Breast epithelium (tissue), 4 donors: ENCODE measurements around the gene GPR157. TPM values are rescaled to one million over a fixed set of nuclear protein-coding genes. Genes with fewer than 3 reads are reported as not detected.
A peak's percentile ranks its signal among the peaks of the same experiment; 100 is the strongest.

ENCODE experiments used
- DNase-seq, 2 donors: peaks; one replicate each; pipeline ENCODE4 v3.0.0-alpha.2; 2019; ENCODE audit warnings: low spot score in 2 of 2
- H3K27ac ChIP-seq, 2 donors: fragments of 200-600 bp; sonication (generic) in 1 of 2; one replicate each; pipeline ENCODE4 v1.5.1; 2016 to 2019; ENCODE audit warnings: mild to moderate bottlenecking in 1 of 2
- H3K27me3 ChIP-seq, 2 donors: fragments of 200-600 bp; sonication (generic) in 1 of 2; one replicate each; pipeline versions ENCODE4 v1.5.1 to v1.6.0; 2017 to 2019; ENCODE audit warnings: control low read depth in 1 of 2, mild to moderate bottlenecking in 1 of 2
- H3K36me3 ChIP-seq: fragments of 200-600 bp; one replicate; pipeline ENCODE4 v1.5.1; 2019
- H3K4me1 ChIP-seq, 2 donors: fragments of 200-600 bp; sonication (generic); one replicate each; pipeline ENCODE4 v1.5.1; 2016 to 2019; ENCODE audit warnings: control low read depth in 1 of 2
- H3K4me3 ChIP-seq, 3 donors: fragments of 200-600 bp; sonication (generic); 1 replicate in 2 of 3; 2 replicates in 1 of 3; pipeline ENCODE4 v1.5.1; 2016 to 2019; ENCODE audit warnings: mild to moderate bottlenecking in 3 of 3, moderate library complexity in 2 of 3
- H3K9me3 ChIP-seq, 2 donors: fragments of 200-600 bp; sonication (generic) in 1 of 2; one replicate each; pipeline ENCODE4 v1.5.1; 2016 to 2019; ENCODE audit warnings: control low read depth in 1 of 2
- POLR2A ChIP-seq: fragments of 450-650 bp; IDR thresholded peaks from one replicate; pipeline ENCODE4 v1.6.1; 2016; ENCODE audit warnings: antibody characterized with exemption, mild to moderate bottlenecking, moderate library complexity
- POLR2AphosphoS5 ChIP-seq, 3 donors: sonication (generic); formaldehyde crosslinking; IDR thresholded peaks; one replicate each; pipeline ENCODE4 v1.6.1; 2017; ENCODE audit warnings: antibody characterized with exemption in 3 of 3
- intact Hi-C: fragments of 100-400 bp; cut with DNase I; formaldehyde crosslinking; loops from one replicate; pipeline ENCODE4 v1.15.1; 2023; ENCODE audit warnings: low total_unique reads
- total RNA-seq, 3 donors: library from RNA; depleted of rRNA; stranded (reverse); fragments of >200 nt; gene quantifications; one replicate each; pipeline ENCODE4 v1.1.0, GENCODE V29; 2016
- TF ChIP-seq, protein P1 (sequence below), 3 donors: fragments of 450-650 bp; IDR thresholded peaks; one replicate each; pipeline ENCODE4 v1.5.1; 2016 to 2017; ENCODE audit warnings: antibody characterized with exemption in 3 of 3, mild to moderate bottlenecking in 3 of 3, moderate library complexity in 3 of 3

Gene GPR157
- total RNA-seq, 3 donors from 2014 or later, result 4.3 to 11.7 (median 9.2) TPM

DNA sequence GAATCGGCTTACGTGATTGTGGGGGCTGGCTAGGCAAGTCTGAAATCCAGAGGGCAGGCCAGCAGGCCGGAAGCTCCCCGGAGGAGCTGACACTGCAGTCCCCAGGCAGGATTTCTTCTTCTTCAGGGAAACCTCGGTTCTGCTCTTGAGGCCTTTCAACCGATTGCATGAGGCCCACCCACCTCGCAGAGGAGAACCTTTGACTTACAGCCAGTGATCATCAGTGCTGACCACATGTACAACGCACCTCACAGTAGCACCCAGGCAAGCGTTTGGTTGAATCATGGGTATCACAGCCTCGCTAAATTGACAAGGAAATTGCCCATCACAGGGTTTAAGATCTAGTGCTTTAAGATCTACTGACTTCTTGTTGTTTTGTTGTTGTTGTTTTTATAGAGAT, 23.6 kb upstream of the GPR157 start:
- no peaks in the 10 kb centered on the region for H3K27me3 ChIP-seq
- no peak overlapping the region for H3K4me3 ChIP-seq
- DNase-seq, result no peak
- no peaks in the 10 kb centered on the region for H3K36me3 ChIP-seq
- H3K27ac ChIP-seq, result peak overlapping the region in 1 of 2 donors; percentile 38
- H3K9me3 ChIP-seq, result no peaks in the 10 kb centered on the region
- intact Hi-C loops, result loop anchor here (5.0 kb wide), 1 partner anchor 1480 kb away; no protein-coding TSS in a partner anchor
- H3K4me1 ChIP-seq, result no peaks in the 10 kb centered on the region
- TF ChIP-seq POLR2AphosphoS5 (IDR thresholded peaks at IDR 0.05) (no peak), POLR2A (no peak)
- TF ChIP-seq, protein P1, sequence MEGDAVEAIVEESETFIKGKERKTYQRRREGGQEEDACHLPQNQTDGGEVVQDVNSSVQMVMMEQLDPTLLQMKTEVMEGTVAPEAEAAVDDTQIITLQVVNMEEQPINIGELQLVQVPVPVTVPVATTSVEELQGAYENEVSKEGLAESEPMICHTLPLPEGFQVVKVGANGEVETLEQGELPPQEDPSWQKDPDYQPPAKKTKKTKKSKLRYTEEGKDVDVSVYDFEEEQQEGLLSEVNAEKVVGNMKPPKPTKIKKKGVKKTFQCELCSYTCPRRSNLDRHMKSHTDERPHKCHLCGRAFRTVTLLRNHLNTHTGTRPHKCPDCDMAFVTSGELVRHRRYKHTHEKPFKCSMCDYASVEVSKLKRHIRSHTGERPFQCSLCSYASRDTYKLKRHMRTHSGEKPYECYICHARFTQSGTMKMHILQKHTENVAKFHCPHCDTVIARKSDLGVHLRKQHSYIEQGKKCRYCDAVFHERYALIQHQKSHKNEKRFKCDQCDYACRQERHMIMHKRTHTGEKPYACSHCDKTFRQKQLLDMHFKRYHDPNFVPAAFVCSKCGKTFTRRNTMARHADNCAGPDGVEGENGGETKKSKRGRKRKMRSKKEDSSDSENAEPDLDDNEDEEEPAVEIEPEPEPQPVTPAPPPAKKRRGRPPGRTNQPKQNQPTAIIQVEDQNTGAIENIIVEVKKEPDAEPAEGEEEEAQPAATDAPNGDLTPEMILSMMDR (IDR thresholded peaks at IDR 0.05), result no peak

- Histone ChIP-seq H3K36me3 (no peaks in the 10 kb centered on the region), H3K9me3 (no peaks in the 10 kb centered on the region), H3K27ac (peak overlapping the region; percentile 40 to 85), H3K4me1 (no peaks in the 10 kb centered on the region), H3K4me3 (peak overlapping the region in 1 of 3 donors; percentile 35), H3K27me3 (no peaks in the 10 kb centered on the region)
- intact Hi-C loops, result loop anchor here (5.0 kb wide), 1 partner anchor 1479 kb away; no protein-coding TSS in a partner anchor
- DNase-seq, result no peak
- no peak for TF ChIP-seq POLR2A
- TF ChIP-seq POLR2AphosphoS5 (IDR thresholded peaks at IDR 0.05), result no peak
- TF ChIP-seq, protein P1 (IDR thresholded peaks at IDR 0.05), result no peak
Observed at GRCh38 chr1:9151328-9151860, 22.5 kb upstream of the GPR157 start.

DNA sequence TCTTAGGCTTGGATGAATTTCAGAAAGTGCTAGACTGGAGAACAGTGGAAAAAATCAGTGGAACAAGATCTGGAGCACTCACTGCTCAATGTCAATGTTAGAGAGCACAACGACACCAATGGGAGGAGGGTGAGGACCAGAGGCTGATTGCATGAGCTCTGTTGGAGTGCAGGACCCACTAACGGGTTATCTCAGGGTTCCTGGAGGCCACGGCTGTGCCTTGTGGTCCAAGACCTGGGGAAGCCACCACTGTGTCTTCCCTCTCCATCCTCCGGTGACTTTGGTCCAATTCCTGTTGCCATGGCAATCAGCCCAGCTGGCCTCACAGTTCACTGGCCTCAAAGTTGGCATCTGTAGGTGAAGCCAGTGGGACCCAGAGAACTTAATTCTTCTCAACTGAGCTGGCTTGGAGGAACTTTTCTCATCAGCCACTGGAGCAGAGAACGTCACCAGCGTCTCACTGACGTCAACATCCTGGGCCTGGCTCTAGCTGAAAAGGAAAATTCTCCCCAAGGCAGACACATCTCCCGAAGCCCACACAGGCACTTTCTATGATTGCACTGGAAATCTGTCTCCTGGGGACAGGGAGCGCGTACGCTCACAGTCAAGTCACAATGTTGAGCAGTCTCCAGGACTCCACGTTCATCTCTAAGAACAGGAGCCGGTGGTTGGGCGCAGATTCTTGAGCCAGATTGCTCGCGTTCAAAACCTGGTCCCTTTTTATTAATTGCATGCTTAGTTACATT, 21.9 kb upstream of the GPR157 start:
- Histone ChIP-seq H3K4me1 (no peaks in the 10 kb centered on the region), H3K27me3 (no peaks in the 10 kb centered on the region), H3K27ac (peak overlapping the region; percentile 40 to 85), H3K36me3 (no peaks in the 10 kb centered on the region), H3K9me3 (no peaks in the 10 kb centered on the region), H3K4me3 (no peak overlapping the region)
- DNase-seq, result no peak
- intact Hi-C loops, result loop anchor here (5.0 kb wide), 1 partner anchor 1478 kb away; no protein-coding TSS in a partner anchor
- TF ChIP-seq, protein P1 (IDR thresholded peaks at IDR 0.05), result no peak
- TF ChIP-seq POLR2A (no peak), POLR2AphosphoS5 (IDR thresholded peaks at IDR 0.05) (no peak)

DNA sequence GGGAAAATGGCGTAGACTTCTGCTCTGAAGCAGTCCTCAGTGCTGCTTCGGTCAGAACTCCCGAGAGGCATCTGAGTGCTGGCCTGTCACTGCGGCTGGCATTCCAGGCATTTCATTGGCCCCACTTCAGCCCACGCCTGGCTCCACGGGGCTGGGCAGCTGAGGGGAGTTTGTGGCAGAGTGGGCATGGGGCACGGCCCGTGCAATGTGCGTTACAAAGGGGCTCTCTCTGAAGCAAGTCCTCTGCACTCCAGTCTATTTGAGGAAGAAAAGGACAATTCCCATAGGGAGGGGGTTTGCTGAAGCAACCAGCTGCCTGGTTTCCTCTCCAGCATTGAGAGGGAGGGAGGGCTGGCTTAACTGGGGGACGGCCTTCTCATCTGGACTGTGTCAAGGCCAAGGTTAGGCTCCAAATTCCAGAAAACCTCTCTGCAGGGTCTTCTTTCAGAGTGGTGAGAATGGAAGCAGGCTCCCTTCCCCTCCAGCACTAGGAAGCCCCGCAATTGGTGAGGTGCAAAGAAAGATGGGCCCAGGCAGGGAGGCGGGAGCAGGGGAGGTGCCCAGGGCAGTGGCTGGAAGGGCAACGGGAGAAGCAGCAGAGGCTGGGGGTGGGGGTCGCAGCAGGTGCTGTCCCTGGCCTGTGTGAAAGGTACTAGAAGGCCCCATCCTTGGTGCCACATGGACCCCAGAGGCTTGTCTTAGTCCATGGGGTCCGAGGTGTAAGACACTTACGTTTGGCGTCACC, 21.1 kb upstream of the GPR157 start:
- no peak for DNase-seq
- TF ChIP-seq POLR2AphosphoS5 (IDR thresholded peaks at IDR 0.05) (no peak), POLR2A (no peak)
- TF ChIP-seq, protein P1 (IDR thresholded peaks at IDR 0.05), result no peak
- Histone ChIP-seq H3K9me3 (no peaks in the 10 kb centered on the region), H3K4me3 (no peak overlapping the region), H3K4me1 (no peaks in the 10 kb centered on the region), H3K27me3 (no peaks in the 10 kb centered on the region), H3K36me3 (no peaks in the 10 kb centered on the region), H3K27ac (peak overlapping the region; percentile 40 to 85)
- intact Hi-C loops, result loop anchor here (5.0 kb wide), 1 partner anchor 1478 kb away; no protein-coding TSS in a partner anchor

DNA sequence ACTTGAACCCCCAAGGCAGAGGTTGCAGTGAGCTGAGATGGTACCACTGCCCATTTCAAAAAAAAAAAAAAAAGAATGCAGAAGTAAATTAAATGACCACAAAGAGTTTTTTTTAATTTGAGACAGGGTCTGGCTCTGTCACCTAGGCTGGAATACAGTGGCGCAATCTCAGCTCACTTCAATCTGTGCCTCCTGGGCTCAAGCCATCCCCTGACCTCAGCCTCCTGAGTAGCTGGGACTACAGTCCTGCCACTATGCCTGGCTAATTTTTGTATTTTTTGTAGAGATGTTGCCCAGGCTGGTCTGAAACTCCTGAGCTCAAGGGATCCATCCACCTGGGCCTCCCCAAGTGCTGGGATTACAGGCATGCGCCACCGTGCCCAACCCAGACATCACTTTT, 20.2 kb upstream of the GPR157 start:
- Histone ChIP-seq H3K4me1 (no peaks in the 10 kb centered on the region), H3K9me3 (no peaks in the 10 kb centered on the region), H3K27me3 (no peaks in the 10 kb centered on the region), H3K4me3 (no peak overlapping the region), H3K27ac (no peak overlapping the region), H3K36me3 (no peaks in the 10 kb centered on the region)
- TF ChIP-seq POLR2AphosphoS5 (IDR thresholded peaks at IDR 0.05) (no peak), POLR2A (no peak)
- TF ChIP-seq, protein P1 (IDR thresholded peaks at IDR 0.05), result no peak
- intact Hi-C loops, result no loop called here
- DNase-seq, result no peak
